Heart left ventricle (tissue), 16 donors: ENCODE results near the gene WNT7A. TPM values are rescaled to one million over a fixed set of nuclear protein-coding genes. Genes with fewer than 3 reads are reported as not detected.

ENCODE experiments used
- ATAC-seq, 4 donors: fragments of 200-7000 bp; cut with Tn5 transposase; one replicate each; pipeline ENCODE4 v1.9.1; 2020 to 2022; ENCODE audit warnings: moderate library complexity in 4 of 4, mild to moderate bottlenecking in 3 of 4, moderate number of reproducible peaks in 1 of 4
- DNase-seq, 5 donors: peaks; one replicate each; pipeline ENCODE4 v3.0.0-alpha.2; 2020
- H3K27ac ChIP-seq, 12 donors: fragments of 200-600 bp; sonication (generic) in 4 of 12; one replicate each; pipeline versions ENCODE4 v1.5.0 to v1.8.0; 2016 to 2022; ENCODE audit warnings: mild to moderate bottlenecking in 2 of 12
- H3K27me3 ChIP-seq, 9 donors: fragments of 200-600 bp; sonication (generic) in 2 of 9; one replicate each; pipeline versions ENCODE4 v1.5.1 to v1.8.0; 2016 to 2022; ENCODE audit warnings: mild to moderate bottlenecking in 3 of 9
- H3K36me3 ChIP-seq, 9 donors: fragments of 200-600 bp; sonication (generic) in 2 of 9; one replicate each; pipeline versions ENCODE4 v1.5.0 to v1.8.0; 2018 to 2022; ENCODE audit warnings: mild to moderate bottlenecking in 2 of 9
- H3K4me1 ChIP-seq, 12 donors: fragments of 200-600 bp; sonication (generic) in 4 of 12; one replicate each; pipeline versions ENCODE4 v1.5.0 to v1.8.0; 2016 to 2022; ENCODE audit warnings: mild to moderate bottlenecking in 3 of 12
- H3K4me3 ChIP-seq, 12 donors: fragments of 200-600 bp; sonication (generic) in 4 of 12; one replicate each; pipeline versions ENCODE4 v1.5.0 to v1.8.0; 2017 to 2022; ENCODE audit warnings: mild to moderate bottlenecking in 9 of 12, moderate library complexity in 4 of 12
- H3K9me3 ChIP-seq, 12 donors: fragments of 200-600 bp; sonication (generic) in 4 of 12; one replicate each; pipeline versions ENCODE4 v1.5.0 to v1.8.0; 2016 to 2022; ENCODE audit warnings: mild to moderate bottlenecking in 1 of 12
- POLR2A ChIP-seq, 2 donors: fragments of 450-650 bp; IDR thresholded peaks; one replicate each; pipeline ENCODE4 v1.6.1; 2017; ENCODE audit warnings: antibody characterized with exemption in 2 of 2, mild to moderate bottlenecking in 2 of 2, moderate library complexity in 2 of 2
- WGBS, 4 donors: extraction: QIAGEN DNeasy Blood & Tissue Kit in 2 of 4; methylation state at CpG; one replicate each; pipeline versions ENCODE4 v1.1.5 to v1.1.7; 2013 to 2018; 5-methylcytosine and 5-hydroxymethylcytosine counted together
- intact Hi-C, 10 donors: fragments of 100-400 bp; cut with DNase I; formaldehyde crosslinking; loops; one replicate each; pipeline versions ENCODE4 v1.11.1 to v1.14.2; 2022
- polyA plus RNA-seq, 2 donors: library from polyadenylated mRNA; stranded (reverse); fragments of 200-250 nt; gene quantifications; one replicate each; pipeline ENCODE4 v1.2.3, GENCODE V29; 2013
- total RNA-seq, 9 donors: library from RNA; depleted of rRNA in 2 of 9; stranded (reverse); fragments of >200 nt in 2 of 9; fragmentation: NEBNext Ultra II Directional in 3 of 9; extraction: Animal tissue kit (Norgen Biotek cat#: 25700) in 3 of 9; gene quantifications; one replicate each; pipeline versions ENCODE4 v1.1.0 to v1.2.4, GENCODE V29; 2016 to 2023
- TF ChIP-seq, protein P1 (sequence below), 12 donors: fragments of 200-600 bp; sonication (generic) in 4 of 12; IDR thresholded peaks; one replicate each; pipeline versions ENCODE4 v1.5.0 to v1.8.0; 2018 to 2022; ENCODE audit warnings: antibody characterized with exemption in 12 of 12, mild to moderate bottlenecking in 5 of 12
- donor health status: ischemic (EF 13 %, LVEDD 7.1; RV severe dilation, severe dysfunction).
- donor health status: healthy with polysubstance abuse.
- donor health status: DM: no; HTN: yes; CAD: no.
- donor health status: DM: no; HTN: no; CAD: no.
- donor health status: ischemic (EF 25% LVEDD 6.9; RV normal size, moderate dysfunction).
- donor health status: ischemic (EF 25% LVEDD 5.7; RV mildly dilated, moderate dysfunction).
- donor health status: healthy.
- donor health status: DM: yes; HTN: yes; CAD: no.
- donor health status: ischemic (EF 35%, LVEDD 5.7; RV mildly dilated, moderate dysfunction).
- donor health status: nonischemic (EF 11% LVEDD 7.7; RV severe dilation, severe dysfunction).
- donor health status: DM: yes; HTN: yes; CAD: no.
- donor health status: PGD.
- donor health status: ischemic (EF 29% LVEDD 5.4; RV normal size, mild dysfunction).
- donor health status: nonischemic (EF 23%, LVEDD 6.1; RV moderate dilation, normal function).

The WNT7A gene
- total and polyA plus RNA-seq, 11 donors, result not detected

DNA sequence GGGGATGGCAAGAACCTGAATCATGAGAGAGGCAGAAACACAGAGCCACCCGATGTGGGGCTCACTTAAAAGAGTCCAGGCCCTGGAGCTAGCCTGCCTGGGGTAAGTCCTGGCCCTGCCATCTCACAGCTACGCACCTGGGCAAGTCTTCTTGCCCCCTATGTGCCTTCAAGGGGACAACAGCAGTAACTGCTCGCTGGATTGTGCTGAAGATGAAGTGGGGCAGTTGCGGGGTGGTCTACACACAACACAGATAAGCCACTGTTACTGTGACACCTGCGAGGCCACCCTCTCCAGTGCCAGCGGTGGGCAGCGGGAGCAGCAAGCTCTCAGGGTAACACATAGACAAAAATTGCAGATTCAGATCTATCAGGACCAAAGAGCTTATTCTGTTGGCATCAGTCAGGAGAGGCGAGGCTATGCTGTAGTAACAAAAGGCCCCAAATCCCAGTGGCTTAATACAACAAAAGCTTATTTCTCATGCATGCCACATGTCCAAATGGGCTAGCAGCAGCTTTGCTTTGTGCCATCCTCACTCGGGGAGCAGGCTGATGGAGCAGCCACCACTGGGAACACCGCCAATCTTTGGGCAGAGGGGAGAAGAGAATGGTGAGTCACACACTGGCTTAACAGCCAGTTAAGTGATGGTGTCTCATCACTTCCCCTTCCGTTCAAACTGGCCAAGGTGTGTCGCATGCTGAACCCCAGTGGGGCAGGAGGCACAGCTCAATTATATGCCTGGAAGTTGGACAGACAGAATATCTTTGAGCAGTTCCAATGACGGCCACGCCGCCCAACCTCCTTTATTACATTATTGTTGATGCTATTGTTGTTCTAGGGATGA is 78.3 kb downstream of the WNT7A start:
- intact Hi-C loops, result no loop called here
- TF ChIP-seq, protein P1, sequence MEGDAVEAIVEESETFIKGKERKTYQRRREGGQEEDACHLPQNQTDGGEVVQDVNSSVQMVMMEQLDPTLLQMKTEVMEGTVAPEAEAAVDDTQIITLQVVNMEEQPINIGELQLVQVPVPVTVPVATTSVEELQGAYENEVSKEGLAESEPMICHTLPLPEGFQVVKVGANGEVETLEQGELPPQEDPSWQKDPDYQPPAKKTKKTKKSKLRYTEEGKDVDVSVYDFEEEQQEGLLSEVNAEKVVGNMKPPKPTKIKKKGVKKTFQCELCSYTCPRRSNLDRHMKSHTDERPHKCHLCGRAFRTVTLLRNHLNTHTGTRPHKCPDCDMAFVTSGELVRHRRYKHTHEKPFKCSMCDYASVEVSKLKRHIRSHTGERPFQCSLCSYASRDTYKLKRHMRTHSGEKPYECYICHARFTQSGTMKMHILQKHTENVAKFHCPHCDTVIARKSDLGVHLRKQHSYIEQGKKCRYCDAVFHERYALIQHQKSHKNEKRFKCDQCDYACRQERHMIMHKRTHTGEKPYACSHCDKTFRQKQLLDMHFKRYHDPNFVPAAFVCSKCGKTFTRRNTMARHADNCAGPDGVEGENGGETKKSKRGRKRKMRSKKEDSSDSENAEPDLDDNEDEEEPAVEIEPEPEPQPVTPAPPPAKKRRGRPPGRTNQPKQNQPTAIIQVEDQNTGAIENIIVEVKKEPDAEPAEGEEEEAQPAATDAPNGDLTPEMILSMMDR (IDR thresholded peaks at IDR 0.05), result no peak
- TF ChIP-seq POLR2A (IDR thresholded peaks at IDR 0.05), result no peak
- DNase-seq (no peak), ATAC-seq (no peak)
- 79 to 80% (median 80%) methylated on average over 15 of the region's 15 CpGs for WGBS, 4 donors
- Histone ChIP-seq H3K9me3 (peaks cover 0 to 11% (median 0%) of the 10 kb centered on the region in 12 donors), H3K27me3 (peaks cover 0 to 17% (median 0%) of the 10 kb centered on the region in 9 donors), H3K27ac (no peak overlapping the region), H3K36me3 (no peaks in the 10 kb centered on the region), H3K4me3 (no peak overlapping the region), H3K4me1 (no peaks in the 10 kb centered on the region)

DNA sequence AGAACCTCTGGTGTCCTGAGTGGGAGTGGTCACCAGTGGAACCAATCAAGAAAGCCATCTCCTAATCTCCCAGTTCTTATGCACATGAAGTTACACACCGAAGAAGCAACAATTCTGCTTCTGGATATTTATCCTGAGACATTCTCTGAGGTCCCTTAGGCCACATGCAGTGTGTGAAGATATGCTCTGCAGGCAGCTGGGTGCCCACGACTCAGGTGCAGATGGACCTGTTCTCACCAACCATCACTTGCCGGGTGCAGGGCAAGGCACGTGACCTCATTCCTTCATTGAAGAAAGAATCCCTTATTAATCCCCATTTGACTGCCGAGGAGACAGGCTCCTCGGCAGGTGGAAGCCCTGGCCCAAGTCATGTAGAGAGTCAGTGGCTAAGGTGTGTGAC is 79.8 kb downstream of the WNT7A start:
- TF ChIP-seq, protein P1 (IDR thresholded peaks at IDR 0.05), result no peak
- TF ChIP-seq POLR2A (IDR thresholded peaks at IDR 0.05), result no peak
- H3K27me3 ChIP-seq, result peaks cover 0 to 23% (median 0%) of the 10 kb centered on the region in 9 donors
- H3K4me1 ChIP-seq, result no peaks in the 10 kb centered on the region
- intact Hi-C loops, result no loop called here
- no peaks in the 10 kb centered on the region for H3K36me3 ChIP-seq
- ATAC-seq (no peak), DNase-seq (peak in 1 of 5 donors; percentile 19)
- H3K9me3 ChIP-seq, result peaks cover 0 to under 1% (median 0%) of the 10 kb centered on the region in 12 donors
- H3K27ac ChIP-seq, result no peak overlapping the region
- 63 to 85% (median 83%) methylated on average over 5 to 6 of the region's 6 CpGs for WGBS, 4 donors
- no peak overlapping the region for H3K4me3 ChIP-seq

DNA sequence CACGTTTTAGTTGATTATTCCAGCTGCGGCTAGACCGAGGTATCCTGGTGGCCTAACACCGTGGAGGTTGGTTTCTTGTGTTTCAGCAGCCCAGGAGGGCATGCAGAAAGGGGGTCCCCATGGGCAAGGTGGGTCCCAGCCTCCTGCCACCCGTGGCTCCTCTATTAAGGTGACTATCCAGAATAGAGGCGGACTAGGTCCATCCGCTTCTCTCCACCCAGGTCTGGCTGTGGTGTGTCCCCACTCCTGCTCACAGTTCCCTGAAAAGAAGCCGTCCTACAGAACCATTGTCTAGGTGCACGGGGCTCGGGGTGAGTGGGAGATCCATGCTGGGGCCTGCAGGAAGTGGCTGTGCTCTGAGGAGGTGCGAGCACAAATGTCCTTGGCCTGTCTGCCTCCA is 81.5 kb downstream of the WNT7A start:
- TF ChIP-seq POLR2A (IDR thresholded peaks at IDR 0.05), result no peak
- TF ChIP-seq, protein P1 (IDR thresholded peaks at IDR 0.05), result no peak
- no peak for ATAC-seq

GRCh38 chr3:13796701-13797460 is 83.0 kb downstream of the WNT7A start:
- DNase-seq, result peak in 1 of 5 donors; percentile 8

More for the DNA sequence above, 81.5 kb downstream of the WNT7A start:
- H3K4me1 ChIP-seq, result no peaks in the 10 kb centered on the region
- peaks cover 0 to 34% (median 8%) of the 10 kb centered on the region in 9 donors for H3K27me3 ChIP-seq
- WGBS, 4 donors, result 70 to 81% (median 78%) methylated on average over 6 to 11 of the region's 11 CpGs
- intact Hi-C loops, result no loop called here
- DNase-seq, result peak in 1 of 5 donors; percentile 14
- H3K36me3 ChIP-seq, result no peaks in the 10 kb centered on the region
- H3K9me3 ChIP-seq, result no peaks in the 10 kb centered on the region
- H3K4me3 ChIP-seq, result no peak overlapping the region
- no peak overlapping the region for H3K27ac ChIP-seq

More at GRCh38 chr3:13796701-13797460, 83.0 kb downstream of the WNT7A start:
- Histone ChIP-seq H3K4me1 (no peaks in the 10 kb centered on the region), H3K9me3 (no peaks in the 10 kb centered on the region), H3K4me3 (no peak overlapping the region), H3K27me3 (peaks cover 4 to 48% (median 12%) of the 10 kb centered on the region in 9 donors), H3K27ac (no peak overlapping the region), H3K36me3 (no peaks in the 10 kb centered on the region)
- TF ChIP-seq POLR2A (IDR thresholded peaks at IDR 0.05), result no peak
- TF ChIP-seq, protein P1 (IDR thresholded peaks at IDR 0.05), result no peak
- intact Hi-C loops, result no loop called here
- WGBS, 4 donors, result 51 to 62% (median 52%) methylated on average over 15 of the region's 15 CpGs
- ATAC-seq, result no peak
